Epithelial cell of esophagus (primary cell): ENCODE data around the gene PRKAR2B.

ENCODE experiments used
- DNase-seq: peaks from one replicate; pipeline ENCODE4 v3.0.0; 2010; ENCODE audit warnings: low read depth
- H3K4me3 ChIP-seq: 2 replicates; pipeline ENCODE4 v1.5.1; 2011; ENCODE audit warnings: mild to moderate bottlenecking, low read length, control low read depth
- TF ChIP-seq, protein P1 (sequence below): IDR thresholded peaks from 2 replicates; pipeline ENCODE4 v1.5.1; 2011; ENCODE audit warnings: low read depth, mild to moderate bottlenecking, low read length, control low read depth, inconsistent platforms; ENCODE audit not compliant: insufficient read depth; ENCODE audit errors: missing control alignments

The PRKAR2B gene

DNA sequence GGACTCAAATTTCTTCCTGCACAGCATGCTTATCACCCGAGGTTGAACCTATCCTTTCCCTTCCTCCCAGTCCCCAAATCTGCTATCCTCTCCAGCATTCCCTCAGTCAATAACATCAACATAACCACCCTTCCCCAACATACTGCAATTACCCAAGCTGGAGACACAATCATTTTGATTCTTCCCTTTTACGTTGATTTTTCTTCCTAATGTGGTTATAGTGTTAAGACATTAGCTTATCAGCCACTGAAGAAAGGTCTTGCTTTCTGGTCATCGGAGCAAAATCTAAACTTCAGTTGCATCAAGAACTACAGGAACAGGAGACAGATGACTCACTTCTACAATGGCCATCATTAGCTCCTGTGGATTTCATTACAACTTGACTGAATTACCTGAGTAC lies 120.8 kb downstream of the PRKAR2B start:
- no peak overlapping the region for H3K4me3 ChIP-seq
- DNase-seq: no peak
- TF ChIP-seq, protein P1, sequence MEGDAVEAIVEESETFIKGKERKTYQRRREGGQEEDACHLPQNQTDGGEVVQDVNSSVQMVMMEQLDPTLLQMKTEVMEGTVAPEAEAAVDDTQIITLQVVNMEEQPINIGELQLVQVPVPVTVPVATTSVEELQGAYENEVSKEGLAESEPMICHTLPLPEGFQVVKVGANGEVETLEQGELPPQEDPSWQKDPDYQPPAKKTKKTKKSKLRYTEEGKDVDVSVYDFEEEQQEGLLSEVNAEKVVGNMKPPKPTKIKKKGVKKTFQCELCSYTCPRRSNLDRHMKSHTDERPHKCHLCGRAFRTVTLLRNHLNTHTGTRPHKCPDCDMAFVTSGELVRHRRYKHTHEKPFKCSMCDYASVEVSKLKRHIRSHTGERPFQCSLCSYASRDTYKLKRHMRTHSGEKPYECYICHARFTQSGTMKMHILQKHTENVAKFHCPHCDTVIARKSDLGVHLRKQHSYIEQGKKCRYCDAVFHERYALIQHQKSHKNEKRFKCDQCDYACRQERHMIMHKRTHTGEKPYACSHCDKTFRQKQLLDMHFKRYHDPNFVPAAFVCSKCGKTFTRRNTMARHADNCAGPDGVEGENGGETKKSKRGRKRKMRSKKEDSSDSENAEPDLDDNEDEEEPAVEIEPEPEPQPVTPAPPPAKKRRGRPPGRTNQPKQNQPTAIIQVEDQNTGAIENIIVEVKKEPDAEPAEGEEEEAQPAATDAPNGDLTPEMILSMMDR: no peak

DNA sequence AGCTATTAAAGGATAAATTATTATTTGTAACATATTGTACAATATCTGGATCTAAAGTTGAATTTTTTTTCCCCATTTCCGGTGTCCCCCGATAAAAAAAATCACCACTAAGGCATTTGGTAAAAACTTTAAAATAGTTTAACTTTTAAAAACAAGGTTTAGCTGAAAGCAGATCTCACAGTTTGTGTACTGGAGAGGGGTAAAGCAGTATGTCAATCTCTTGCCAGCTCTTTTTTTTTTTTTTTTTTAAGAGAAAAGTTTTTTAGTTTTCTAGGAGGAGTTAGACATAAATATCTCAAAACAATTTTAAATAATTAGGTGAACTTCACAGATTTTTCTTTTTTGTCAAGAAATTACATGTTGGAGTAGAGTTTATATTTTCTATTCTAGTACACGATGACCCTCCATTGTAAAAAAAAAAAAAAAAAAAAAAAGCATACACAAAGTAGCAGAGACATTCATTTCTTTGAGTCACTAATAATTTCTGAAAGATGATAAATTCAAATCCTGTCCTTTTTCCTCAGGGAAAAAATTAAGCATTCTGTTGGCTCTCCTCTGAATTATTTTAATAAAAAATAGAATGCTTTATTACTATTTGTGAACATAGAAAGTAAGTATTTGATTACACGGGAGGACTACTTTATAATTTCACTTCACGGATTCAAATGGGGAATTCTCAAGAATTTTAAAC lies 122.4 kb downstream of the PRKAR2B start:
- TF ChIP-seq, protein P1: no peak
- no peak for DNase-seq
- peak overlapping the region; percentile 62 for H3K4me3 ChIP-seq

DNA sequence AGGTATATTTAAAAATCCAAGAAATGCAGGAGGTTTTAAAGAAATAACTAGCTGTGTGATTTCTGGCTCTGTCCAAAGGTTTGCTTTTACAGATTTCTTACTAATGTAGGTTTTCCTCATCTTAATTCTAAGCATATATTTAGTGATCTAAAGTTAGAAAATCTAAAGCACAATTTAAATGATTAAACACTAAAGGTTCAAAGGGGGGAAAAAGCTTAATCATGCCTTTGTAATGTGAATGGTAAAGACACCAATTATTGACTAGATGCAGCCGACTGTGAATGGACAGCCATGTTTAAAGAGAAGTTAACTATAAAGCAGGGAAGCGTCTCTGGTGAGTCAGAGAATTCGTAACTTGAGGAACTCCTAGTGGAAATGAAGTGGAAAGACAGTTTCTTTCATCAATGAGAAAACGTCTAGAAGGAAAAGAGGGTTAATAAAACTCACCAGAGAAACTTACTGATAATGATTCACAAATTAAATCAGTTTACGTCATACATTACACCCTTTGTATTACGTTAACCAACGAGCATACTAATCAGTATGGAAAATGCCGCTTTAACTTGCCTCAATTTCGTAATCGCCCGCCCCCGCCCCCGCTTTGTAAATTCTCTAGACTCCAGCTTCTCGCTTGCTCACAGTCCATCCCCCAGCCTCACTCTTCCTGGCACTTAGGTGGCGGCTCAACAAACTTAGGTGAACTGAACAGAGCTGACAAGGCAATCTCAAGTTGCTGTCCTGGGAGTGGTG lies 123.2 kb downstream of the PRKAR2B start:
- peak; percentile 91 for DNase-seq
- TF ChIP-seq, protein P1: peak; percentile 51

DNA sequence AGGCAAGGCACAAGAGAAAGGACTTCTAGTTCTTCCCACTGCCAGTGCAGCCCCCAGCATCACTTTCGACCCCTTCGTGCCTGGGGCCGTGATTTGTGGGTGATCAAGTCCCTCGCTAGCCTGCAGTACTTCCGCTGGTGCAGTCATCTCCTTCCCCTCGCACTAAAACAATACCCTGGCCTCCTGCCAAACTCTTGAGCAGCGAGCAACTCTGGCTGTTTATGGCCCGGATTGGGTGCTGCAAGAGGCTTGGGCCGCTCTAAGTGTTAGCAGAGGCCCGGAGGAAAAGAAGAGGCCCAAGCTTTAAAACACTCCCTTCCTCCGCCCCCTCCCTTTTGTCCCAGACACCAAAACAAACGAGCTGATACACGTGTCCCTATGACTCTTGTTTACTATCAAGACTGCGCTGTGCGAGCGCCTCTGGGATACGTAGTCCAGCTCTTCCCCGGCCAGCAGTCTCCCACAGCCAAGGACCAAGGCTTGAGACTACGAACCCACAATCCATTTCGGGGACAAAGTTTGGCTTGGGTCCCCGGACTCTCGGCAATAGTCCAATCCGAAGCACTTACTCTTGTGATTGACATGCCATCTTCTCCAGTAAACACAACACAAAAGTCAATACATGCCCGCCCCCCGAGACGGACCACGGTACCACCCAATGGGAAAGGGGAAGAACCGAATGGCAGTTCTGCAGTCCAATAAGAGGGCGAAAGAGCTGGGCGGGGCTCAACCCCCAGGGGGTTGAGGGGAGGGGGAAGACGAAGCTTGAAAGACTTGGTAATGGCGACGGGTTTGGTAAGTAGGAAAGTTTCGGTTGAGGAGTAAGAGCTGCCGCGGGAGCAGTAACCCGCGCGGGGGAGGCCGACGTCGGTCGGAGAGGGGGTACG lies 124.0 kb downstream of the PRKAR2B start, which contains the start of gene HBP1:
Gene HBP1 (plus strand): TSS at position 771 of the 887 bp plus-strand sequence. CDS start 10,891 bp downstream, outside the sequence.
- TF ChIP-seq, protein P1: no peak
- peak within 1 kb of the TSS; percentile 83 for H3K4me3 ChIP-seq
- DNase-seq: peak; percentile 100

More for the DNA sequence above, 123.2 kb downstream of the PRKAR2B start:
- peak overlapping the region; percentile 62 for H3K4me3 ChIP-seq

DNA sequence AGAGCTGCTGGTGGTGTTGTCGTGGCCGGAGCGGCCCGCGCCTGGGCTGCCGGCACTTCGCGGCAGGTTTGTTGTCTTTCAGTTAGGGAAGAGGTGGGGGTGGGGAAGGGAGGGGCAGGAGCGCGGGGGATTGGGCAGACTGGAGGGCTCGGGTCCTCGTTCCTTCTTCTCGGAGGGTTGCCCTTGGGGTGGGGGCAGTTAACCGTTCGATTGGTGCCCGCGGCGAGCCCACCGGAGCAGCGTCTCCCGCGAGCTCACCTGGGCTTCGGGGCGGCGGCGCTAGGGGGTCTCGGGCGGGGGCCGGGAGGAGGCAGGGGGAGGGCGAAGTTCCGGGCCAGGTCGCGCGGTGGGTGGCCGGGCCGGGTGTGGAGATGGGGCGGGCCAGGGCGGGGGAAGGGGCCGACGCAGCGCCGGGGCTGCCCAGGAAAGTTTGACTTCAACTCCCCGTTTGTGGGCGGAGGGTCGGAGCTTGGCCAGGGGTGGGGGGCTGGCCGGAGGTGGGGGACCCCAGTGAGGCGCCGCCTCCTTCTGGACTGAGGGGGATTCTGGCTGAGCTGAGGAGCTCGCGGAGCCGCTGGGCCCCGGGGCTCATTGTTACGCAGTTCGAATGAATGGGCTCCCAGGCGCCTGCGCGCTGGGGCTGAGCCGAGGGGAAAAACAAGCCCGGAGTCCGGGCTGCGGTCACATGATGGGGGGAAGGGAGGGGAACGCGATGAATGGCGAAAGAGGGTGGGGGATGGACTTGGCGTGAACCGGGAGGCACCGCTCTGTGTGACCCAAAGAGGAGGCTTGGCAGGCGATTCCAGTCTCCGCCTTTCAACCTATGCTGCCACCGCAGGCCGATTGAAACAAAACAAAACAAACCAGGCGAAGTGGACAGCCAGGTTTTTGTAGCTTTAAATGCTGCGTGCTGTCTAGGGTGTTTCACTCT lies 124.9 kb downstream of the PRKAR2B start:
- H3K4me3 ChIP-seq: peak overlapping the region; percentile 83
- TF ChIP-seq, protein P1: peak; percentile 9
- peak; percentile 96 for DNase-seq
